HepG2 (cell line): ENCODE data around the gene CLEC20A. TPM values are rescaled to one million over a fixed set of nuclear protein-coding genes. Genes with fewer than 3 reads are reported as not detected.

Experiments used
- AKNA ChIP-seq: sonication (generic); formaldehyde crosslinking; IDR thresholded peaks from 2 replicates; pipeline ENCODE4 v1.4.0; 2020; ENCODE audit warnings: missing genetic modification reagents, borderline replicate concordance
- FOXM1 ChIP-seq: sonication (generic); formaldehyde crosslinking; IDR thresholded peaks from 2 replicates; pipeline ENCODE4 v1.5.0; 2020; ENCODE audit warnings: missing genetic modification reagents
- IKZF4 ChIP-seq: sonication (generic); formaldehyde crosslinking; IDR thresholded peaks from 2 replicates; pipeline ENCODE4 v1.5.1; 2020; ENCODE audit warnings: borderline replicate concordance, mild to moderate bottlenecking, low read depth, missing genetic modification reagents; ENCODE audit errors: not compliant biosample characterization
- KDM4B ChIP-seq: sonication (generic); formaldehyde crosslinking; IDR thresholded peaks from 2 replicates; pipeline ENCODE4 v1.4.0; 2020; ENCODE audit warnings: missing genetic modification reagents
- NCOA1 ChIP-seq: sonication (generic); formaldehyde crosslinking; IDR thresholded peaks from 2 replicates; pipeline ENCODE4 v1.9.0; 2021; ENCODE audit warnings: missing genetic modification reagents
- ZBTB7B ChIP-seq: sonication (generic); formaldehyde crosslinking; IDR thresholded peaks from 2 replicates; pipeline ENCODE4 v1.4.0; 2020; ENCODE audit warnings: missing genetic modification reagents
- ZNF230 ChIP-seq: sonication (generic); formaldehyde crosslinking; IDR thresholded peaks from 2 replicates; pipeline ENCODE4 v1.4.0; 2020; ENCODE audit warnings: mild to moderate bottlenecking, missing genetic modification reagents
- ZNF503 ChIP-seq: sonication (generic); formaldehyde crosslinking; IDR thresholded peaks from 2 replicates; pipeline ENCODE4 v1.4.0; 2020; ENCODE audit warnings: missing genetic modification reagents
- ZNF552 ChIP-seq: sonication (generic); formaldehyde crosslinking; IDR thresholded peaks from 2 replicates; pipeline ENCODE4 v1.9.0; 2022; ENCODE audit warnings: missing genetic modification reagents, mild to moderate bottlenecking, borderline replicate concordance
- ZNF564 ChIP-seq: sonication (generic); formaldehyde crosslinking; IDR thresholded peaks from 2 replicates; pipeline ENCODE4 v1.8.1; 2023; ENCODE audit warnings: mild to moderate bottlenecking, missing genetic modification reagents
- ZNF615 ChIP-seq: sonication (generic); formaldehyde crosslinking; IDR thresholded peaks from 2 replicates; pipeline ENCODE4 v1.5.0; 2020; ENCODE audit warnings: mild to moderate bottlenecking, missing genetic modification reagents, borderline replicate concordance
- ZNF652 ChIP-seq: IDR thresholded peaks from 2 replicates; pipeline ENCODE4 v1.6.1; 2016; ENCODE audit warnings: low read depth, borderline replicate concordance
- ZNF780A ChIP-seq: sonication (generic); formaldehyde crosslinking; IDR thresholded peaks from 2 replicates; pipeline ENCODE4 v1.8.0; 2022; ENCODE audit warnings: mild to moderate bottlenecking, missing genetic modification reagents, moderate library complexity
- polyA plus RNA-seq, 8 experiments: library from polyadenylated mRNA; depleted of rRNA in 3 of 8; stranded (reverse) in 7 of 8; unstranded in 1 of 8; fragments of >200 nt; fragmentation: Illumina TruSeq in 4 of 8; extraction: Trizol in 4 of 8; gene quantifications; 2 replicates each; pipeline versions ENCODE4 v1.2.1 to v1.2.3, GENCODE V29; 2011 to 2016; ENCODE audit warnings: low read depth in 4 of 8, missing spikeins in 1 of 8, mixed read lengths in 1 of 8; ENCODE audit not compliant: insufficient read depth in 1 of 8
- total RNA-seq, 5 experiments: library from RNA; depleted of rRNA; stranded (reverse); fragments of >200 nt; fragmentation: Illumina TruSeq; extraction: Trizol; gene quantifications; 2 replicates each; pipeline ENCODE4 v1.2.3, GENCODE V29; 2016; ENCODE audit warnings: low read depth in 1 of 5
- TF ChIP-seq, protein P1 (sequence below): sonication (generic); formaldehyde crosslinking; IDR thresholded peaks from 2 replicates; pipeline ENCODE4 v1.8.0; 2022; ENCODE audit warnings: low read depth, missing genetic modification reagents
- TF ChIP-seq, protein P2 (sequence below): sonication (generic); formaldehyde crosslinking; IDR thresholded peaks from 2 replicates; pipeline ENCODE4 v1.4.0; 2020; ENCODE audit warnings: mild to moderate bottlenecking, low read depth, missing genetic modification reagents
- TF ChIP-seq, protein P3 (sequence below): sonication (generic); formaldehyde crosslinking; IDR thresholded peaks from 2 replicates; pipeline ENCODE4 v1.8.0; 2022; ENCODE audit warnings: missing genetic modification reagents, mild to moderate bottlenecking, inconsistent platforms, borderline replicate concordance

Gene CLEC20A
- total and polyA plus RNA-seq, 2 of the 13 experiments (the other 11 are each of a cell fraction or from before 2014, with no cell fraction given) = not detected

- TF ChIP-seq NCOA1 (peak; percentile 63), ZNF552 (CRISPR knock-in tag) (0 out of 2 replicates have a peak, but pooled peaks have one; percentile 14), ZNF780A (no peak), IKZF4 (CRISPR knock-in tag) (no peak), FOXM1 (CRISPR knock-in tag) (peak; percentile 23; the same call in 1 of the 2 replicates), AKNA (no peak), ZNF564 (CRISPR knock-in tag) (peak; percentile 76; the same call in 1 of the 2 replicates), ZNF615 (CRISPR knock-in tag) (peak; percentile 67; the same call in 1 of the 2 replicates), ZNF652 (peak; percentile 60; the same call in 1 of the 2 replicates), ZBTB7B (CRISPR knock-in tag) (peak; percentile 55; the same call in 1 of the 2 replicates), ZNF230 (CRISPR knock-in tag) (peak; percentile 52; the same call in 1 of the 2 replicates), ZNF503 (peak; percentile 66; the same call in 1 of the 2 replicates), KDM4B (peak; percentile 75; the same call in 1 of the 2 replicates)
- TF ChIP-seq, protein P1, sequence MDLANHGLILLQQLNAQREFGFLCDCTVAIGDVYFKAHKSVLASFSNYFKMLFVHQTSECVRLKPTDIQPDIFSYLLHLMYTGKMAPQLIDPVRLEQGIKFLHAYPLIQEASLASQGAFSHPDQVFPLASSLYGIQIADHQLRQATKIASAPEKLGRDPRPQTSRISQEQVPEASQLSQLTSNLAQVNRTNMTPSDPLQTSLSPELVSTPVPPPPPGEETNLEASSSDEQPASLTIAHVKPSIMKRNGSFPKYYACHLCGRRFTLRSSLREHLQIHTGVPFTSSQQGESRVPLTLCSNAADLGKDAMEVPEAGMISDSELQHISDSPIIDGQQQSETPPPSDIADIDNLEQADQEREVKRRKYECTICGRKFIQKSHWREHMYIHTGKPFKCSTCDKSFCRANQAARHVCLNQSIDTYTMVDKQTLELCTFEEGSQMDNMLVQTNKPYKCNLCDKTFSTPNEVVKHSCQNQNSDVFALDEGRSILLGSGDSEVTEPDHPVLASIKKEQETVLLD = 0 out of 2 replicates have a peak, but pooled peaks have one; percentile 34
- TF ChIP-seq, protein P2, sequence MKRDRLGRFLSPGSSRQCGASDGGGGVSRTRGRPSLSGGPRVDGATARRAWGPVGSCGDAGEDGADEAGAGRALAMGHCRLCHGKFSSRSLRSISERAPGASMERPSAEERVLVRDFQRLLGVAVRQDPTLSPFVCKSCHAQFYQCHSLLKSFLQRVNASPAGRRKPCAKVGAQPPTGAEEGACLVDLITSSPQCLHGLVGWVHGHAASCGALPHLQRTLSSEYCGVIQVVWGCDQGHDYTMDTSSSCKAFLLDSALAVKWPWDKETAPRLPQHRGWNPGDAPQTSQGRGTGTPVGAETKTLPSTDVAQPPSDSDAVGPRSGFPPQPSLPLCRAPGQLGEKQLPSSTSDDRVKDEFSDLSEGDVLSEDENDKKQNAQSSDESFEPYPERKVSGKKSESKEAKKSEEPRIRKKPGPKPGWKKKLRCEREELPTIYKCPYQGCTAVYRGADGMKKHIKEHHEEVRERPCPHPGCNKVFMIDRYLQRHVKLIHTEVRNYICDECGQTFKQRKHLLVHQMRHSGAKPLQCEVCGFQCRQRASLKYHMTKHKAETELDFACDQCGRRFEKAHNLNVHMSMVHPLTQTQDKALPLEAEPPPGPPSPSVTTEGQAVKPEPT = 0 out of 2 replicates have a peak, but pooled peaks have one; percentile 53
- TF ChIP-seq, protein P3, sequence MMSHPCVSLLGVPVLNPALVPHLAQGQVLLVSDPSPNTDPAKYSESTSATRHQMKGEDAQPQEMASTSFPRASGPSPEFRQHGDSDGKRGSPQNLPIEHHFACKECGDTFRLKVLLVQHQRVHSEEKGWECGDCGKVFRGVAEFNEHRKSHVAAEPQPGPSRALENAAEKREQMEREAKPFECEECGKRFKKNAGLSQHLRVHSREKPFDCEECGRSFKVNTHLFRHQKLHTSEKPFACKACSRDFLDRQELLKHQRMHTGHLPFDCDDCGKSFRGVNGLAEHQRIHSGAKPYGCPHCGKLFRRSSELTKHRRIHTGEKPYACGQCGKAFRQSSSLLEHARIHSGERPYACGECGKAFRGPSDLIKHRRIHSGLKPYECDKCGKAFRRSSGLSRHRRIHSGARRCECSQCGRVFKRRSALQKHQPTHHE (CRISPR knock-in tag) = peak; percentile 85; the same call in 1 of the 2 replicates
Observed at GRCh38 chr1:178541829-178542553, 45.2 kb upstream of the CLEC20A start (continued).
